ENCODE measurements around the gene ATP8B1. TPM values are rescaled to one million over a fixed set of nuclear protein-coding genes. Genes with fewer than 3 reads are reported as not detected.

Gene ATP8B1
- total and polyA plus RNA-seq, 2 of the 4 experiments (the other 2 are of a cell fraction) = 64.3 to 136 TPM

- DNase-seq (peak; percentile 56), ATAC-seq (ENCODE audit: low read depth) (peak; percentile 55)
- Histone ChIP-seq H3K27me3 (ENCODE audit: control insufficient read depth, insufficient read depth, low read length) (no peaks in the 10 kb centered on the region), H4K8ac (ENCODE audit: low read depth in 2 of 2, low read length in 2 of 2) (peak overlapping the region in 1 of 2 experiments; percentile 42; a peak in 1 of 4 replicates), H2AK9ac (replicated peaks; ENCODE audit: low read depth, low read length, poor library complexity) (peak overlapping the region; percentile 78), H3K79me1 (ENCODE audit: low read depth in 1 of 2, low read length in 2 of 2) (peaks cover 34 to 69% of the 10 kb centered on the region in 2 experiments), H2BK15ac (ENCODE audit: low read depth, low read length) (0 out of 3 replicates have a peak overlapping the region, but pooled peaks have one; percentile 10), H3K4ac (ENCODE audit: low read depth, low read length) (peak overlapping the region; percentile 50; the same call in 1 of the 2 replicates), H2BK120ac (ENCODE audit: low read depth, low read length) (peak overlapping the region; percentile 60), H3K9ac (ENCODE audit: low read depth, low read length) (no peak overlapping the region), H2BK20ac (ENCODE audit: low read depth, low read length) (peak overlapping the region; percentile 85; the same call in 1 of the 2 replicates), H3K14ac (replicated peaks; ENCODE audit: low read depth, low read length) (peak overlapping the region; percentile 37), H4K5ac (ENCODE audit: low read depth, low read length) (no peak overlapping the region), H4K20me1 (ENCODE audit: insufficient read depth, low read length) (peaks cover 44% of the 10 kb centered on the region), H3K4me3 (ENCODE audit: insufficient read depth, low read depth, low read length) (no peak overlapping the region), H3K4me2 (ENCODE audit: low read depth, low read length) (no peak overlapping the region), H3K27ac (ENCODE audit: insufficient read depth, low read length) (no peak overlapping the region), H3K56ac (ENCODE audit: extremely low read depth, insufficient read depth, low read length) (no peak overlapping the region), H3K36me3 (ENCODE audit: control insufficient read depth, insufficient read depth, low read length) (peaks cover 16% of the 10 kb centered on the region), H4K91ac (ENCODE audit: insufficient read depth, low read depth, low read length) (no peak overlapping the region), H3K4me1 (ENCODE audit: control insufficient read depth, insufficient read depth, low read length) (peaks cover 7% of the 10 kb centered on the region), H2AFZ (replicated peaks; ENCODE audit: low read length, poor library complexity) (peak overlapping the region; percentile 8), H2BK5ac (ENCODE audit: low read depth, low read length, poor library complexity, severe bottlenecking) (peak overlapping the region; percentile 72), H3K23ac (ENCODE audit: low read depth, low read length) (peak overlapping the region; percentile 31), H3K18ac (ENCODE audit: low read depth, low read length) (no peak overlapping the region), H2AK5ac (ENCODE audit: low read depth, low read length) (peak overlapping the region; percentile 8; the same call in 1 of the 2 replicates), H3K9me1 (ENCODE audit: insufficient read depth, low read length) (peaks cover 21% of the 10 kb centered on the region), H3K9me3 (ENCODE audit: control insufficient read depth, insufficient read depth, low read length) (no peaks in the 10 kb centered on the region)
- intact Hi-C loops (cut with micrococcal nuclease) (no loop called here), dilution Hi-C loops (cut with HindIII; ENCODE audit: low sequenced_read_pairs, unreplicated experiment) (no loop called here), in situ Hi-C loops (cut with MboI; ENCODE audit: low sequenced_read_pairs) (no loop called here)
- no TSS peak for BruUV-seq (replicated peaks)
- WGBS, 2 experiments (ENCODE audit: extremely low coverage in 2 of 2, insufficient read length in 1 of 2) = no CpG with 5 or more reads among the region's 11 CpGs
- ChIA-PET POLR2A (ENCODE audit: unreplicated experiment) (no interaction called here), CTCF (interaction anchor here (0.6 kb wide), 1 partner anchor 19 kb away, joined by 3 read pairs; no protein-coding TSS in a partner anchor)
- TF ChIP-seq MXI1 (IDR thresholded peaks at IDR 0.05; ENCODE audit: borderline replicate concordance, low read depth, low read length) (no peak), NFE2L2 (IDR thresholded peaks at IDR 0.05; ENCODE audit: low read depth, low read length) (no peak), RCOR1 (IDR thresholded peaks at IDR 0.05; ENCODE audit: insufficient replicate concordance, low read length) (no peak), BHLHE40 (IDR thresholded peaks at IDR 0.05; ENCODE audit: low read depth, low read length) (no peak), MAZ (IDR thresholded peaks at IDR 0.05; ENCODE audit: borderline replicate concordance, low read depth, low read length) (no peak), POLR2A (IDR thresholded peaks at IDR 0.05; ENCODE audit: low read depth, low read length) (no peak), CHD1 (IDR thresholded peaks at IDR 0.05; ENCODE audit: low read depth, low read length) (no peak), SMC3 (IDR thresholded peaks at IDR 0.05; ENCODE audit: low read depth, low read length) (no peak), CEBPB (IDR thresholded peaks at IDR 0.05; ENCODE audit: low read depth, low read length) (no peak), USF2 (IDR thresholded peaks at IDR 0.05; ENCODE audit: low read depth, low read length) (no peak), MAFK (IDR thresholded peaks at IDR 0.05; ENCODE audit: low read depth, low read length) (no peak), RAD21 (IDR thresholded peaks at IDR 0.05; ENCODE audit: low read length) (no peak)
- TF ChIP-seq, protein P1, sequence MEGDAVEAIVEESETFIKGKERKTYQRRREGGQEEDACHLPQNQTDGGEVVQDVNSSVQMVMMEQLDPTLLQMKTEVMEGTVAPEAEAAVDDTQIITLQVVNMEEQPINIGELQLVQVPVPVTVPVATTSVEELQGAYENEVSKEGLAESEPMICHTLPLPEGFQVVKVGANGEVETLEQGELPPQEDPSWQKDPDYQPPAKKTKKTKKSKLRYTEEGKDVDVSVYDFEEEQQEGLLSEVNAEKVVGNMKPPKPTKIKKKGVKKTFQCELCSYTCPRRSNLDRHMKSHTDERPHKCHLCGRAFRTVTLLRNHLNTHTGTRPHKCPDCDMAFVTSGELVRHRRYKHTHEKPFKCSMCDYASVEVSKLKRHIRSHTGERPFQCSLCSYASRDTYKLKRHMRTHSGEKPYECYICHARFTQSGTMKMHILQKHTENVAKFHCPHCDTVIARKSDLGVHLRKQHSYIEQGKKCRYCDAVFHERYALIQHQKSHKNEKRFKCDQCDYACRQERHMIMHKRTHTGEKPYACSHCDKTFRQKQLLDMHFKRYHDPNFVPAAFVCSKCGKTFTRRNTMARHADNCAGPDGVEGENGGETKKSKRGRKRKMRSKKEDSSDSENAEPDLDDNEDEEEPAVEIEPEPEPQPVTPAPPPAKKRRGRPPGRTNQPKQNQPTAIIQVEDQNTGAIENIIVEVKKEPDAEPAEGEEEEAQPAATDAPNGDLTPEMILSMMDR (conservative IDR thresholded peaks at IDR 0.05; ENCODE audit: low read depth, low read length) = no peak
- TF ChIP-seq, protein P2, sequence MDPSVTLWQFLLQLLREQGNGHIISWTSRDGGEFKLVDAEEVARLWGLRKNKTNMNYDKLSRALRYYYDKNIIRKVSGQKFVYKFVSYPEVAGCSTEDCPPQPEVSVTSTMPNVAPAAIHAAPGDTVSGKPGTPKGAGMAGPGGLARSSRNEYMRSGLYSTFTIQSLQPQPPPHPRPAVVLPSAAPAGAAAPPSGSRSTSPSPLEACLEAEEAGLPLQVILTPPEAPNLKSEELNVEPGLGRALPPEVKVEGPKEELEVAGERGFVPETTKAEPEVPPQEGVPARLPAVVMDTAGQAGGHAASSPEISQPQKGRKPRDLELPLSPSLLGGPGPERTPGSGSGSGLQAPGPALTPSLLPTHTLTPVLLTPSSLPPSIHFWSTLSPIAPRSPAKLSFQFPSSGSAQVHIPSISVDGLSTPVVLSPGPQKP (IDR thresholded peaks at IDR 0.05; ENCODE audit: borderline replicate concordance, low read depth, low read length) = no peak
Measured at GRCh38 chr18:57728941-57729511, 74.1 kb downstream of the ATP8B1 start.
